SH-SY5Y (cell line): ENCODE data around the gene PNKP.

ENCODE experiments used
- GATA2 ChIP-seq: IDR thresholded peaks from 2 replicates; pipeline ENCODE4 v1.6.1; 2011; ENCODE audit warnings: mild to moderate bottlenecking, low read depth, low read length
- GATA3 ChIP-seq: IDR thresholded peaks from 2 replicates; pipeline ENCODE4 v1.6.1; 2011; ENCODE audit warnings: low read depth, mild to moderate bottlenecking, low read length, moderate library complexity

PNKP gene

GRCh38 chr19:49895566-49896297 is 28.4 kb upstream of the PNKP start:
- TF ChIP-seq GATA3 (no peak), GATA2 (no peak)

GRCh38 chr19:49894879-49895565 is 27.6 kb upstream of the PNKP start:
- no peak for TF ChIP-seq GATA2
- TF ChIP-seq GATA3, result no peak

- TF ChIP-seq GATA2, result no peak
- TF ChIP-seq GATA3, result no peak
Measured at GRCh38 chr19:49894011-49894664, 26.8 kb upstream of the PNKP start.

- TF ChIP-seq GATA3, result no peak
- TF ChIP-seq GATA2, result no peak
Measured at GRCh38 chr19:49892716-49893115, 25.3 kb upstream of the PNKP start.

- TF ChIP-seq GATA3, result no peak
- TF ChIP-seq GATA2, result no peak
Measured at GRCh38 chr19:49891393-49891792, 24.0 kb upstream of the PNKP start.

- no peak for TF ChIP-seq GATA3
- TF ChIP-seq GATA2, result no peak
Measured at GRCh38 chr19:49890349-49891311, 23.3 kb upstream of the PNKP start.

GRCh38 chr19:49889687-49890348 is 22.4 kb upstream of the PNKP start:
- no peak for TF ChIP-seq GATA3

- TF ChIP-seq GATA3, result no peak
- TF ChIP-seq GATA2, result no peak
Measured at GRCh38 chr19:49889038-49889686, 21.8 kb upstream of the PNKP start.

GRCh38 chr19:49888510-49888824 is 21.1 kb upstream of the PNKP start:
- TF ChIP-seq GATA2 (no peak), GATA3 (no peak)

- TF ChIP-seq GATA2, result no peak
- TF ChIP-seq GATA3, result no peak
Measured at GRCh38 chr19:49887665-49888509, 20.5 kb upstream of the PNKP start.

GRCh38 chr19:49887037-49887664 is 19.8 kb upstream of the PNKP start:
- TF ChIP-seq GATA2, result no peak
- TF ChIP-seq GATA3, result no peak

GRCh38 chr19:49884760-49885159 is 17.4 kb upstream of the PNKP start:
- TF ChIP-seq GATA3 (no peak), GATA2 (no peak)
